HCT116 (cell line): ENCODE results near the gene CPA5. TPM values are rescaled to one million over a fixed set of nuclear protein-coding genes. Genes with fewer than 3 reads are reported as not detected.

Experiments used
- ATAC-seq: fragments of 200-7000 bp; cut with Tn5 transposase; 2 replicates; pipeline ENCODE4 v1.9.1; 2020; ENCODE audit warnings: mild to moderate bottlenecking, moderate library complexity
- BruUV-seq: library from RNA; stranded (reverse); fragments of 400-500 nt; replicated peaks from 2 replicates; lab custom pipeline; 2021; lab: Mats Ljungman, UMichigan
- CTCF ChIA-PET: fragments of 300-600 bp; sonication (Branson Sonifier 250); formaldehyde crosslinking; loops from one replicate; lab custom pipeline; 2021; ENCODE audit warnings: antibody characterized with exemption; lab: Charles Lee
- POLR2A ChIA-PET: fragments of 300-600, 350-600 bp; sonication (Branson Sonifier 250); formaldehyde crosslinking; loops from one replicate; lab custom pipeline; 2021; ENCODE audit warnings: antibody characterized with exemption; lab: Charles Lee
- RAD21 ChIA-PET, 2 experiments: fragments of 300-600 bp; sonication (Branson Sonifier 250); formaldehyde crosslinking; loops; one replicate each; lab custom pipeline; 2023; ENCODE audit warnings: low total read pairs in 2 of 2; ENCODE audit not compliant: uncharacterized antibody in 2 of 2, unreplicated experiment in 2 of 2, low non-redundant PET in 1 of 2; lab: Charles Lee
- DNase-seq: peaks from one replicate; pipeline ENCODE4 v3.0.0-alpha.2; 2010; ENCODE audit warnings: low read depth, low spot score
- H2AFZ ChIP-seq: fragments of 200-600 bp; shearing (Covaris generic), sonication (generic); 2 replicates; pipeline ENCODE4 v1.6.1; 2017; ENCODE audit warnings: low read depth, mixed run types, mixed read lengths, antibody characterized with exemption, low read length; ENCODE audit not compliant: poor library complexity, severe bottlenecking
- H3K27ac ChIP-seq: 2 replicates; pipeline ENCODE4 v1.5.1; 2012; ENCODE audit warnings: low read depth, low read length
- H3K27me3 ChIP-seq: fragments of 200-600 bp; sonication (generic); 2 replicates; pipeline ENCODE4 v1.6.1; 2016; ENCODE audit warnings: mixed run types, low read length, mixed read lengths; ENCODE audit not compliant: insufficient read depth
- H3K36me3 ChIP-seq, 2 experiments: fragments of 200-500 bp in 1 of 2; fragments of 200-600 bp in 1 of 2; sonication (Bioruptor generic) in 1 of 2; sonication (generic) in 1 of 2; 2 replicates each; pipeline versions ENCODE4 v1.5.1 to v1.6.1; 2014 to 2016; ENCODE audit warnings: low read length in 2 of 2, inconsistent platforms in 1 of 2, mixed read lengths in 1 of 2, mixed run types in 1 of 2; ENCODE audit not compliant: insufficient read depth in 2 of 2, control insufficient read depth in 1 of 2
- H3K4me1 ChIP-seq, 2 experiments: fragments of 200-600 bp in 1 of 2; sonication (generic) in 1 of 2; 2 replicates each; pipeline versions ENCODE4 v1.5.1 to v1.6.1; 2012 to 2017; ENCODE audit warnings: low read length in 2 of 2, inconsistent platforms in 1 of 2, mild to moderate bottlenecking in 1 of 2, mixed read lengths in 1 of 2, mixed run types in 1 of 2, moderate library complexity in 1 of 2; ENCODE audit not compliant: insufficient read depth in 2 of 2, control insufficient read depth in 1 of 2
- H3K4me2 ChIP-seq: fragments of 200-600 bp; sonication (generic); 2 replicates; pipeline ENCODE4 v1.6.1; 2017; ENCODE audit warnings: mixed run types, low read length, mixed read lengths
- H3K4me3 ChIP-seq, 2 experiments: fragments of 200-600 bp in 1 of 2; sonication (generic) in 1 of 2; replicated peaks in 1 of 2; 2 replicates each; pipeline ENCODE4 v1.5.1; 2011 to 2016; ENCODE audit warnings: low read length in 2 of 2, control low read depth in 1 of 2, low read depth in 1 of 2, mild to moderate bottlenecking in 1 of 2, mixed read lengths in 1 of 2, mixed run types in 1 of 2
- H3K79me2 ChIP-seq: fragments of 200-600 bp; sonication (generic); 2 replicates; pipeline ENCODE4 v1.6.1; 2017; ENCODE audit warnings: mild to moderate bottlenecking, mixed run types, low read length, moderate library complexity, mixed read lengths; ENCODE audit not compliant: insufficient read depth
- H3K9ac ChIP-seq: fragments of 200-600 bp; sonication (generic); 2 replicates; pipeline ENCODE4 v1.6.1; 2016; ENCODE audit warnings: low read length, mixed read lengths
- H3K9me2 ChIP-seq: fragments of 200-600 bp; sonication (generic), shearing (Covaris generic); 2 replicates; pipeline ENCODE4 v1.6.1; 2017; ENCODE audit warnings: mixed run types, mild to moderate bottlenecking, moderate library complexity; ENCODE audit not compliant: insufficient read depth
- H3K9me3 ChIP-seq, 2 experiments: fragments of 200-500 bp in 1 of 2; fragments of 200-600 bp in 1 of 2; sonication (Bioruptor generic) in 1 of 2; sonication (generic) in 1 of 2; 2 replicates each; pipeline ENCODE4 v1.6.1; 2014 to 2017; ENCODE audit warnings: low read length in 2 of 2, mixed read lengths in 2 of 2, inconsistent platforms in 1 of 2, low read depth in 1 of 2, mild to moderate bottlenecking in 1 of 2, mixed run types in 1 of 2, moderate library complexity in 1 of 2; ENCODE audit not compliant: control insufficient read depth in 1 of 2, insufficient read depth in 1 of 2
- H4K20me1 ChIP-seq: fragments of 200-600 bp; sonication (generic), shearing (Covaris generic); 2 replicates; pipeline ENCODE4 v1.6.1; 2017; ENCODE audit warnings: mixed run types, mild to moderate bottlenecking, moderate library complexity; ENCODE audit not compliant: insufficient read depth
- CBX3 ChIP-seq: IDR thresholded peaks from 2 replicates; pipeline ENCODE4 v1.6.1; 2012; ENCODE audit warnings: low read depth
- intact Hi-C: fragments of 100-400 bp; cut with micrococcal nuclease; formaldehyde crosslinking; loops from 2 replicates; pipeline ENCODE4 v1.10.0; 2022
- total RNA-seq: library from RNA; stranded (reverse); gene quantifications from one replicate; pipeline ENCODE4 v1.2.1, GENCODE V29; 2021; ENCODE audit not compliant: unreplicated experiment
- TF ChIP-seq, protein P1 (sequence below): IDR thresholded peaks from 2 replicates; pipeline ENCODE4 v1.6.1; 2011; ENCODE audit warnings: mild to moderate bottlenecking, low read length, moderate library complexity; ENCODE audit not compliant: insufficient replicate concordance; ENCODE audit errors: extremely low read depth
- TF ChIP-seq, protein P2 (sequence below): IDR thresholded peaks from 2 replicates; pipeline ENCODE4 v1.6.1; 2012

Gene CPA5
- total RNA-seq, 1 experiment from 2014 or later, result not detected

DNA sequence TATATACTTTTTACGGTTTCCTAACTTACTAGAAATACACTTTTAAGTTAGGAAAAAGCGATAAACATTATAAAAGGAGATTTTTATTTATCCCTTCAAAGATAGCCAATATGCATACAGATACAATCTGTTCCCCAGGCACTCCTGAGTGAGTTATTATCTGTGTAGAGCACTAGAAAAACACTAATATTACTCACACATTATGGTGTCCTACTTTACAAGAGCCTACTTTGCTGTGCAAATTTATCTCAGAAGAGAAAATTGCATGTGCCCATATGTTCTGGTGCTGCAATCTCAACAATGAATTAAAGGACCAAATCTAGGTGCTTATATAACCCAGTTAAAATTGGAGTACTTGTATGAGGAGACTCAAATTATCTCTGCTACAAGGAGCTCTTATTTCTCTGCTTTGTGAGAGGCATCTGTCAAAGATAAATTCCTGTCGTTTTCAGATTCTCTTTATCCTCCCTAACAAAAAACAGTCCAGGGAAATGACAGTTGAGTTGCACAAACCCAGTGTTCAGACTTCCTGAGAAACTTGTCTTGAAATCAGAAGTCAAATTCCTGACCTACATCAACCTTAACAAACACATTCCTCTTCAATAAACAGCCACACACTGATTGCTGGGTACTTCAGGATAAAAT is 64.6 kb downstream of the CPA5 start:
- no peaks in the 10 kb centered on the region for H3K79me2 ChIP-seq
- RAD21 ChIA-PET, result no interaction called here
- TF ChIP-seq CBX3, result no peak
- TF ChIP-seq, all 23 proteins: peak for 0
- H3K9me3 ChIP-seq, result no peaks in the 10 kb centered on the region
- H3K27me3 ChIP-seq, result no peaks in the 10 kb centered on the region
- H3K27ac ChIP-seq, result no peak overlapping the region
- ChIA-PET CTCF (no interaction called here), POLR2A (no interaction called here)
- DNase-seq (no peak), ATAC-seq (no peak)
- no peaks in the 10 kb centered on the region for H4K20me1 ChIP-seq
- intact Hi-C loops, result no loop called here
- no peak overlapping the region for H3K4me2 ChIP-seq
- H3K36me3 ChIP-seq, result no peaks in the 10 kb centered on the region
- BruUV-seq, result no TSS peak
- H3K4me3 ChIP-seq, result no peak overlapping the region
- H3K4me1 ChIP-seq, result no peaks in the 10 kb centered on the region
- H3K9me2 ChIP-seq, result no peaks in the 10 kb centered on the region
- no peak overlapping the region for H3K9ac ChIP-seq
- H2AFZ ChIP-seq, result no peak overlapping the region

DNA sequence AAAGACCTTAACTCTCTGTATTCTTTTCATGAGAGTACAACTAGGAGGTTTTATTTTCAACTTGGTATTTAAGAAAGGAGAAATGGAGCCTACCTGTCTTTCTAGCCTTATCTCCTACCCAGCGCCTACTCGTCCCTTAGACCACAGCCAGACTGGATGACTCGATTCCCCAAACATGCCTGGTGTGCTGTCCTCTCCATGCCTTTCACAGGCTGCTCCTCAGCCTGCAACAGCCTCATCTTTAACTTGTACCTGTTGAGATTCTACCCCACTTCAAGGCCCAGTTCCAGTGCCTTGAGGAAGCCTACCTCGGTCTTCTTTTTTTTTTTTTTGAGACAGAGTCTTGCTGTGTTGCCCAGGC is 65.1 kb downstream of the CPA5 start:
- TF ChIP-seq, protein P1, sequence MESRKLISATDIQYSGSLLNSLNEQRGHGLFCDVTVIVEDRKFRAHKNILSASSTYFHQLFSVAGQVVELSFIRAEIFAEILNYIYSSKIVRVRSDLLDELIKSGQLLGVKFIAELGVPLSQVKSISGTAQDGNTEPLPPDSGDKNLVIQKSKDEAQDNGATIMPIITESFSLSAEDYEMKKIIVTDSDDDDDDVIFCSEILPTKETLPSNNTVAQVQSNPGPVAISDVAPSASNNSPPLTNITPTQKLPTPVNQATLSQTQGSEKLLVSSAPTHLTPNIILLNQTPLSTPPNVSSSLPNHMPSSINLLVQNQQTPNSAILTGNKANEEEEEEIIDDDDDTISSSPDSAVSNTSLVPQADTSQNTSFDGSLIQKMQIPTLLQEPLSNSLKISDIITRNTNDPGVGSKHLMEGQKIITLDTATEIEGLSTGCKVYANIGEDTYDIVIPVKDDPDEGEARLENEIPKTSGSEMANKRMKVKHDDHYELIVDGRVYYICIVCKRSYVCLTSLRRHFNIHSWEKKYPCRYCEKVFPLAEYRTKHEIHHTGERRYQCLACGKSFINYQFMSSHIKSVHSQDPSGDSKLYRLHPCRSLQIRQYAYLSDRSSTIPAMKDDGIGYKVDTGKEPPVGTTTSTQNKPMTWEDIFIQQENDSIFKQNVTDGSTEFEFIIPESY, result no peak
- TF ChIP-seq, protein P2, sequence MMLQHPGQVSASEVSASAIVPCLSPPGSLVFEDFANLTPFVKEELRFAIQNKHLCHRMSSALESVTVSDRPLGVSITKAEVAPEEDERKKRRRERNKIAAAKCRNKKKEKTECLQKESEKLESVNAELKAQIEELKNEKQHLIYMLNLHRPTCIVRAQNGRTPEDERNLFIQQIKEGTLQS, result no peak
- no TSS peak for BruUV-seq
- intact Hi-C loops, result no loop called here

More for the DNA sequence above, 65.1 kb downstream of the CPA5 start:
- ATAC-seq, result no peak
- no peak overlapping the region for H3K4me2 ChIP-seq
- H3K4me1 ChIP-seq, result no peaks in the 10 kb centered on the region
- no peaks in the 10 kb centered on the region for H4K20me1 ChIP-seq
- CTCF ChIA-PET, result no interaction called here
- RAD21 ChIA-PET, result no interaction called here
- no peaks in the 10 kb centered on the region for H3K27me3 ChIP-seq
- no peak overlapping the region for H3K4me3 ChIP-seq
- no peaks in the 10 kb centered on the region for H3K9me2 ChIP-seq
- H3K27ac ChIP-seq, result no peak overlapping the region
- H2AFZ ChIP-seq, result no peak overlapping the region
- no peak for DNase-seq
- POLR2A ChIA-PET, result no interaction called here
- no peaks in the 10 kb centered on the region for H3K79me2 ChIP-seq
- no peaks in the 10 kb centered on the region for H3K9me3 ChIP-seq
- H3K9ac ChIP-seq, result no peak overlapping the region
- no peaks in the 10 kb centered on the region for H3K36me3 ChIP-seq
